WTC11 (cell line): ENCODE data around the gene COL4A1.

ENCODE experiments used
- ATF1 ChIP-seq: sonication (generic); formaldehyde crosslinking; IDR thresholded peaks from 2 replicates; pipeline ENCODE4 v1.8.1; 2023; ENCODE audit warnings: mild to moderate bottlenecking, moderate library complexity, missing genetic modification reagents
- CREB1 ChIP-seq: sonication (generic); formaldehyde crosslinking; IDR thresholded peaks from 2 replicates; pipeline ENCODE4 v1.8.0; 2023; ENCODE audit warnings: mild to moderate bottlenecking, missing genetic modification reagents
- CTCF ChIP-seq: fragments of 200-600 bp; IDR thresholded peaks from 2 replicates; pipeline ENCODE4 v1.8.0; 2022; ENCODE audit warnings: antibody characterized with exemption
- HMGXB4 ChIP-seq: sonication (generic); formaldehyde crosslinking; IDR thresholded peaks from 2 replicates; pipeline ENCODE4 v1.8.1; 2023; ENCODE audit warnings: mild to moderate bottlenecking, moderate library complexity, missing genetic modification reagents
- IRF1 ChIP-seq: sonication (generic); formaldehyde crosslinking; IDR thresholded peaks from 2 replicates; pipeline ENCODE4 v1.8.0; 2023; ENCODE audit warnings: missing genetic modification reagents
- USF1 ChIP-seq: sonication (generic); formaldehyde crosslinking; IDR thresholded peaks from 2 replicates; pipeline ENCODE4 v1.8.0; 2022; ENCODE audit warnings: mild to moderate bottlenecking, missing genetic modification reagents

GRCh38 chr13:110103534-110103933 is 203.4 kb downstream of the COL4A1 start:
- TF ChIP-seq CREB1 (CRISPR knock-in tag) (no peak), IRF1 (CRISPR knock-in tag) (no peak), ATF1 (CRISPR knock-in tag) (no peak), CTCF (no peak), USF1 (CRISPR knock-in tag) (no peak), HMGXB4 (no peak)
